Spleen (tissue), 11 donors: ENCODE measurements around the gene KRT40. TPM values are rescaled to one million over a fixed set of nuclear protein-coding genes. Genes with fewer than 3 reads are reported as not detected.

Experiments
- DNase-seq: peaks from one replicate; pipeline ENCODE4 v3.0.0-alpha.2; 2020
- H3K27ac ChIP-seq, 8 donors: fragments of 200-600 bp; sonication (generic) in 7 of 8; 1 replicate in 4 of 8; 2 replicates in 4 of 8; pipeline versions ENCODE4 v1.5.0 to v1.8.0; 2016 to 2021; ENCODE audit warnings: inconsistent platforms in 4 of 8, mild to moderate bottlenecking in 4 of 8, moderate library complexity in 1 of 8
- H3K27me3 ChIP-seq, 7 donors: fragments of 200-600 bp; sonication (generic) in 6 of 7; replicated peaks in 1 of 7; 1 replicate in 4 of 7; 2 replicates in 3 of 7; pipeline versions ENCODE4 v1.5.0 to v1.8.0; 2016 to 2021; ENCODE audit warnings: inconsistent platforms in 3 of 7, mild to moderate bottlenecking in 1 of 7
- H3K36me3 ChIP-seq, 6 donors: fragments of 200-600 bp; sonication (generic) in 5 of 6; 1 replicate in 4 of 6; 2 replicates in 2 of 6; pipeline versions ENCODE4 v1.5.0 to v1.8.0; 2016 to 2021; ENCODE audit warnings: inconsistent platforms in 2 of 6
- H3K4me1 ChIP-seq, 6 donors: fragments of 200-600 bp; sonication (generic) in 5 of 6; 1 replicate in 3 of 6; 2 replicates in 3 of 6; pipeline versions ENCODE4 v1.5.0 to v1.8.0; 2016 to 2021; ENCODE audit warnings: inconsistent platforms in 3 of 6
- H3K4me3 ChIP-seq, 8 donors: fragments of 200-600 bp; sonication (generic) in 7 of 8; 1 replicate in 4 of 8; 2 replicates in 4 of 8; pipeline versions ENCODE4 v1.5.0 to v1.8.0; 2016 to 2021; ENCODE audit warnings: inconsistent platforms in 4 of 8, mild to moderate bottlenecking in 4 of 8, moderate library complexity in 2 of 8
- H3K9me3 ChIP-seq, 8 donors: fragments of 200-600 bp; sonication (generic) in 7 of 8; 1 replicate in 4 of 8; 2 replicates in 4 of 8; pipeline versions ENCODE4 v1.5.0 to v1.8.0; 2016 to 2021; ENCODE audit warnings: inconsistent platforms in 4 of 8
- POLR2A ChIP-seq, 3 donors: fragments of 450-650 bp; IDR thresholded peaks; one replicate each; pipeline ENCODE4 v1.5.1; 2017; ENCODE audit warnings: antibody characterized with exemption in 3 of 3, mild to moderate bottlenecking in 1 of 3
- POLR2AphosphoS5 ChIP-seq, 3 donors: sonication (generic); formaldehyde crosslinking; IDR thresholded peaks; one replicate each; pipeline ENCODE4 v1.5.1; 2017; ENCODE audit warnings: antibody characterized with exemption in 3 of 3
- WGBS, 5 donors: extraction: QIAGEN DNeasy Blood & Tissue Kit in 3 of 5; methylation state at CpG; one replicate each; pipeline versions ENCODE4 v1.1.5 to v1.1.7; 2013 to 2018; 5-methylcytosine and 5-hydroxymethylcytosine counted together
- intact Hi-C: fragments of 100-400 bp; cut with DNase I; formaldehyde crosslinking; loops from one replicate; pipeline ENCODE4 v1.15.0; 2023; ENCODE audit warnings: low total_unique reads
- polyA plus RNA-seq, 3 donors: library from polyadenylated mRNA; stranded (reverse); fragments of 200-250 nt; gene quantifications; one replicate each; pipeline ENCODE4 v1.2.1, GENCODE V29; 2013
- total RNA-seq, 7 donors: library from RNA; depleted of rRNA in 3 of 7; stranded (reverse); fragments of >200 nt in 3 of 7; fragmentation: NEBNext Ultra II Directional in 4 of 7; extraction: Animal tissue kit (Norgen Biotek cat#: 25700) in 4 of 7; gene quantifications; one replicate each; pipeline versions ENCODE4 v1.1.0 to v1.2.1, GENCODE V29; 2016 to 2021
- TF ChIP-seq, protein P1 (sequence below), 11 experiments: fragments of 200-600 bp in 7 of 11; fragments of 450-650 bp in 4 of 11; sonication (generic) in 4 of 11; IDR thresholded peaks in 8 of 11; conservative IDR thresholded peaks in 3 of 11; 1 replicate in 7 of 11; 2 replicates in 4 of 11; pipeline versions ENCODE4 v1.4.0 to v1.8.0; 2016 to 2021; ENCODE audit warnings: antibody characterized with exemption in 11 of 11, inconsistent platforms in 4 of 11, mild to moderate bottlenecking in 1 of 11
- donor health status: healthy with polysubstance abuse.
- donor health status: DM: no; HTN: no; CAD: no; lungs with moderate emphysema.
- donor health status: DM: no; HTN: no; CAD: no.
- donor health status: Bipolar disorder and iron deficiency.
- donor health status: healthy.
- donor health status: DM: no; HTN: no; CAD: no.
- donor health status: DM: yes; HTN: yes; CAD: no.

Gene KRT40
- total and polyA plus RNA-seq, 10 donors: not detected

DNA sequence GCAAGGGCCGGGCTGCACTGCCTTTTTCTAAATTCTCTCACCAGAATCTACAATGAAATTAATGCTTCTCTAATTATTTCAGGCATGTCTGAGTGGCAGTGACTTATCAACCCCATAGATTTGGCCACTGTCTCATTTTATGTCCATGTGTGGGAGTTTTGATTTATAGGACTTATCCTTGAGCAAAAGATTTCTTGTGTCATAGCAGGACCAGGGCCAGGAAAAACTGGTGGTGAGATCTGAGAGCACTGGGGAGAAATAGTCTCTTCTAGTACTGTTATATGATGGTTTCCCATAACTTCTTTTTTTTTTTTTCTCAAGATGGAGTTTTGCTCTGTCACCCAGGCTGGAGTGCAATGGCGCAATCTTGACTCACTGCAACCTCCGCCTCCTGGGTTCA is 45.1 kb downstream of the KRT40 start:
- no peaks in the 10 kb centered on the region for H3K4me1 ChIP-seq
- H3K9me3 ChIP-seq: no peaks in the 10 kb centered on the region
- peaks cover 0 to 5% (median 0%) of the 10 kb centered on the region in 7 donors for H3K27me3 ChIP-seq
- 84 to 94% (median 89%) methylated on average over 3 of the region's 3 CpGs for WGBS, 5 donors
- no peak for DNase-seq
- TF ChIP-seq, protein P1, sequence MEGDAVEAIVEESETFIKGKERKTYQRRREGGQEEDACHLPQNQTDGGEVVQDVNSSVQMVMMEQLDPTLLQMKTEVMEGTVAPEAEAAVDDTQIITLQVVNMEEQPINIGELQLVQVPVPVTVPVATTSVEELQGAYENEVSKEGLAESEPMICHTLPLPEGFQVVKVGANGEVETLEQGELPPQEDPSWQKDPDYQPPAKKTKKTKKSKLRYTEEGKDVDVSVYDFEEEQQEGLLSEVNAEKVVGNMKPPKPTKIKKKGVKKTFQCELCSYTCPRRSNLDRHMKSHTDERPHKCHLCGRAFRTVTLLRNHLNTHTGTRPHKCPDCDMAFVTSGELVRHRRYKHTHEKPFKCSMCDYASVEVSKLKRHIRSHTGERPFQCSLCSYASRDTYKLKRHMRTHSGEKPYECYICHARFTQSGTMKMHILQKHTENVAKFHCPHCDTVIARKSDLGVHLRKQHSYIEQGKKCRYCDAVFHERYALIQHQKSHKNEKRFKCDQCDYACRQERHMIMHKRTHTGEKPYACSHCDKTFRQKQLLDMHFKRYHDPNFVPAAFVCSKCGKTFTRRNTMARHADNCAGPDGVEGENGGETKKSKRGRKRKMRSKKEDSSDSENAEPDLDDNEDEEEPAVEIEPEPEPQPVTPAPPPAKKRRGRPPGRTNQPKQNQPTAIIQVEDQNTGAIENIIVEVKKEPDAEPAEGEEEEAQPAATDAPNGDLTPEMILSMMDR (IDR thresholded peaks at IDR 0.05 in 8 of 11, conservative IDR thresholded peaks at IDR 0.05 in 3 of 11): no peak
- no peak overlapping the region for H3K4me3 ChIP-seq
- intact Hi-C loops: no loop called here
- no peak overlapping the region for H3K27ac ChIP-seq
- H3K36me3 ChIP-seq: no peaks in the 10 kb centered on the region

DNA sequence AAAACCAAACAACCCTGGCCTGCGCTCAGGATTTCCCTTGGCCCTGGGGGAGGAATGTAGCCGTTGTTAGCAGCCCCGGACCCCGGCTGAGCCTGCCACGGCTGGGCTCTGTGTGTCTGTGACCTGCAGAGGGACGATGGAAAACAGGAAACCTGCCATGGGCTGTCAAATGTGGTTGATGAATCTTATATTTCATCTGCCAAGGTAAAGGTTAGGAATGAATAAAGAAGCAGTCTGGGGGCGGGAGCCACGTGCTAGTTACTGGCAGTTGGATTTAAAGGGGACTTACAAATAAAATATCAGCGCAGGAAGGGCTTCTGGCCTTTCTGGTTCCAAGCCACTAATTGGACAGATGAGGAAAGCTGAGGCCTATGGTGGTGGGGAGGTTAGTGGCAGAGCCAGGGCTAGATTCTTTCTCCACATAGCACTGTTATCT is 46.7 kb downstream of the KRT40 start, which contains the start of gene KRT23:
Gene KRT23, minus strand, starts transcription at position 263 of the 436 bp plus-strand sequence. CDS start 1,043 bp downstream, outside the sequence.
- WGBS, 5 donors: 48 to 64% (median 54%) methylated on average over 9 of the region's 9 CpGs
- intact Hi-C loops: no loop called here
- Histone ChIP-seq H3K36me3 (no peaks in the 10 kb centered on the region), H3K9me3 (no peaks in the 10 kb centered on the region), H3K27ac (peak within 1 kb of the TSS in 4 of 8 donors; percentile 17 to 80 (median 49)), H3K27me3 (peaks cover 0 to 8% (median 0%) of the 10 kb centered on the region in 7 donors), H3K4me3 (peak within 1 kb of the TSS in 2 of 8 donors; percentile 12 to 30), H3K4me1 (no peaks in the 10 kb centered on the region)
- no peak for DNase-seq
- TF ChIP-seq POLR2A (IDR thresholded peaks at IDR 0.05) (no peak), POLR2AphosphoS5 (IDR thresholded peaks at IDR 0.05) (no peak)
- TF ChIP-seq, protein P1 (IDR thresholded peaks at IDR 0.05 in 8 of 11, conservative IDR thresholded peaks at IDR 0.05 in 3 of 11): no peak

DNA sequence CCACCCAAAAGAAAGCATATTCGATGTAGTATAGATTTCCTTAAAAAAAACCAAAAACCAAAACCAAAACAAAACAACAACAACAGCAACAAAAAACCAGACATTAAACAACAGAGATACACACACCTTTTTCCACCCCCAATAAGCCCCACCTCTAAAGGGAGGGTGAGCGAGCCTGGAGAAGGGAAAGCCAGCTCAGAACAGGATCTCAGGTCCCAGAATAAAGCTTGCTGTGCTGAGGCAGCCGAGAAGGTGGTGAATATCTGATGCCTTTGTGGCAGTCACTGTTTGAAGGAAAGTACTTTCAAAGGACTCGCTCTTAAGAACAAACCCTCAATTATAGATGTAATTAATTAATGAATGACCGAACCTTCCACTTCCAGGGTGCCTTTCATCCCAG is 47.1 kb downstream of the KRT40 start:
- DNase-seq: no peak
- no peak for TF ChIP-seq POLR2A (IDR thresholded peaks at IDR 0.05)
- TF ChIP-seq, protein P1 (IDR thresholded peaks at IDR 0.05 in 8 of 11, conservative IDR thresholded peaks at IDR 0.05 in 3 of 11): no peak
- no peak for TF ChIP-seq POLR2AphosphoS5 (IDR thresholded peaks at IDR 0.05)
- Histone ChIP-seq H3K4me1 (no peaks in the 10 kb centered on the region), H3K27ac (peak overlapping the region in 2 of 8 donors; percentile 66 to 80), H3K9me3 (no peaks in the 10 kb centered on the region), H3K36me3 (no peaks in the 10 kb centered on the region), H3K4me3 (peak overlapping the region in 1 of 8 donors; percentile 30), H3K27me3 (peaks cover 0 to 8% (median 0%) of the 10 kb centered on the region in 7 donors)
- intact Hi-C loops: no loop called here
- 76 to 90% (median 83%) methylated on average over 5 of the region's 5 CpGs for WGBS, 5 donors

DNA sequence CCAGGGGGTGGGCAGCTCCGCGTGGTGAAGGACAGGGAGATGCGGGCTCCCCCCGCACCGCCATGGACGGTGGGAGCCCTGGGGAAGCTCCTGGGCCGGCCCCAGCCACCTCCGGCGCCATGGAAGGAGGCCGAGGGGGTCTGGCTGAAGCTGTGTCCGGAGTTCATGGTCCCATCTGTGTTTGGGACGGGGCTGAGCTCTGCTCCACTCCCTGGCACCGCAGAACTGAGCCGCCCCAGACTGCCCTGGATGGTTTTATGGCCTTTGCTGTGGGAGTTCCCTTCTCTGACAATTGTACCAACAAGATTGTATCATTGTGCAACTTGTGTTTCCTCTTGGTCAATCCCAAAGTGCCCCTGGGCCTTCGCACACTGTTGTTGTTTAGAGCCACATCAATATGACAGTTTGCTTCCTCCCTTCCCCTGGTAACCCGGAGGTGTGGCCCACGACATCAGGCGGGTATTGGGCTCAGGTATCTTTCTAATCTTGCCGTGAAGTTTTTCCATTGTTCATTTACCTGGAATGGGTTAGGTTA is 47.6 kb downstream of the KRT40 start:
- Histone ChIP-seq H3K36me3 (no peaks in the 10 kb centered on the region), H3K27ac (peak overlapping the region in 4 of 8 donors; percentile 17 to 80 (median 49)), H3K9me3 (no peaks in the 10 kb centered on the region), H3K27me3 (peaks cover 0 to 8% (median 0%) of the 10 kb centered on the region in 7 donors), H3K4me1 (no peaks in the 10 kb centered on the region), H3K4me3 (peak overlapping the region in 2 of 8 donors; percentile 12 to 30)
- intact Hi-C loops: no loop called here
- 77 to 89% (median 80%) methylated on average over 15 to 19 of the region's 19 CpGs for WGBS, 5 donors
- TF ChIP-seq POLR2A (IDR thresholded peaks at IDR 0.05): no peak
- TF ChIP-seq, protein P1 (IDR thresholded peaks at IDR 0.05 in 8 of 11, conservative IDR thresholded peaks at IDR 0.05 in 3 of 11): no peak
- no peak for TF ChIP-seq POLR2AphosphoS5 (IDR thresholded peaks at IDR 0.05)
- peak; percentile 67 for DNase-seq
